ENCODE data around the gene RRP12.
"Not testable (repeated sequence)": the region's sequence is repeated elsewhere in the genome, so short reads cannot be mapped to it uniquely, and the experiment has no call there.

The RRP12 gene

DNA sequence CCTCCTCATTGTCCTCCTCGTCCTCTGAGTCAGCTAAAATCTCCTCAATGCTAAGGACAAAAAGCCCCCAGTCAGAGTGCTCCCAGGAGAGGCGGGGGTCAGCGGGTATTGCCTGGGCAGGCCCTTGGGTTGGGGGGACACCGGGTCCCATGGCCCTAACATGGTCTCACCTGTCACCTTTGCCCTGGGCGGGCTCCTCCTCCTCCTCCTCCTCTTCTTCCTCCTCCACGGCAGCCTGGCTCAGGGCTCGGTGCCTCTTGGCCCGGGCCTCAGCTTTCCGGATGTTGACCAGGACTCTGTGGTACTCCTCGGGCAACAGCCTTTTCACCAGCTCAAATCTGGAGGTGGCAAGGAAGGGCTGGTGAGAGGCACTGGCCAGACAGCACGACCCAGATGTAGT, 34.6 kb downstream of the RRP12 start:
- no peak for DNase-seq

DNA sequence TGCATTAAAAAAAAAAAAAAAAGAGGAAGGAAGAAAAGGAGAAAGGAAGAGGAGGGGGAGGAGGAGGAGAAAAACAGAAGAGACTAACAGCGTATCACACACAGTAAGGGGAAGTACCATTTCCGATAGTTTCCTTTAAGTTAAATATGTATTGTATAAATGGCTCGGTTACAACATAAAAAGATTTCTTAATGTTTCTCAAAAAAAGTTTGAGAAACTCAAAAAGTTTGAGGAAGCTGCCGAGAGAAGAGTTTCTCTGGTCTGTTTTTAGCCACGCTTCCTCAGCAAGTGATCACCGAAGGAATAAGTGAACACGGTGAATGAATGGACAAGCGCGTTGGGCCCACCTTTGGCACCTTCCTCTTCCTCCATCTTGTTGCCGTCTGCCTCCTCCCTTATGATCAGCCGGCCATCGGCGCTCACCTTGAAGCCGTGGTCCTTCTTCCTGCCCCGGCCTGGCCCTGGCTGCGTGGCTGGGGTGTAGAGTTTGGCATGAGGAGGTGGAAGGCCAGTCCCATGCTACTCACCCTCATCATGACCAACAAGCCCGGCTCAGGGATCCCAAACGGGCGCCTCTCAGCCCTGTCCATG, 35.3 kb downstream of the RRP12 start:
- no peak for DNase-seq

DNA sequence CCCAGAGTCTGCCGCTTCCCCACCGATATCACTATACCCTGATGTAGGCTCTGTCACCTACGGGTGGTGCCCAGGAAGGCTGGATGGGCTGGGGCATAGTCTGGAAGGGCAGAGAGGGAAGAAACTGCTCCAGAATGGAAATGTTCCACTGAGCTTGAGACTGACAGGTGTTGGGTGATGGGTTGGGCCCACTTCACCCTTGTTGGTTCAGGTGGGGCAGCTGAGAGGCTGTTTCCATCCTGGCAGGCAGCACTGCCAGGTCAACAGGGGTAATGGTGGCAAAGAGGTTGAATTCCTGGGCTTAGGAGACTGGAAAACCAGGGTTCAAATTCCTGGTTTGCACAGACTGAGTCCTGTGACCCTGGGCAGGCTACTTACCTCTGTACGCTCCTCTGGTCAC, 38.1 kb downstream of the RRP12 start:
- no peak for DNase-seq

DNA sequence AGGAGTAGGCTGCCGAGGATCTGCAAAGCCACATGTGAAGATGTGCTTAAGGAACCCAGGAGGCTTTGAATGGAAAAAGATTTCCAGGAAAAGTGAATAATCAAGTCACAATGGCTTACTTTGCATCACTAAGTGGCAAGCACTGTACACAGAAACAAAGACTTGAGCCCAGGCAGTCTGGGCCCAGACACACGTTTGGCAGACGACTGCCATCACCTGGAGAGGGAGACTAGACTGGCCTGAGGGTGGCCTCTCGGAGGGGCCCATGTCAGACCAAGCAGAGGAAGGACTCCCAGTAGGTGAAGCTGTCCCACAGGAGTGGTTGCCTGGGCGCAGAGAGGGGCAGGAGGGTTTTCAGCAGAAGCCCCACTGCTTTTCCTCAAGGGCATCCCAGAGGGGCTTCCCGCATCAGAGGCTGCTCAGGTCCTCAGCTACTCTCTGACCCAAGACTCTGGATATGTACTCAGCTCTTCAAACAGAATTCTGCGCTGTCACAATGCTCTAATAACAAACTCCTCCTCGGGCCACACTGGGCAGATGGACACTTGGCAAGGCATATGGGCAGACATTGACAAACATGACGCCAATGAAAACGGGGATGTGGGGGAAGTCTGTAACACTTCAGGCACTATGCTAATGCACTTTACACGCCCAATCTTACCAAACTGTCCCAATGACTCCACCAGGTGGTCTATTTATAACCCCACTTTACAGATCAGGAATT, 38.7 kb downstream of the RRP12 start:
- DNase-seq, result no peak

DNA sequence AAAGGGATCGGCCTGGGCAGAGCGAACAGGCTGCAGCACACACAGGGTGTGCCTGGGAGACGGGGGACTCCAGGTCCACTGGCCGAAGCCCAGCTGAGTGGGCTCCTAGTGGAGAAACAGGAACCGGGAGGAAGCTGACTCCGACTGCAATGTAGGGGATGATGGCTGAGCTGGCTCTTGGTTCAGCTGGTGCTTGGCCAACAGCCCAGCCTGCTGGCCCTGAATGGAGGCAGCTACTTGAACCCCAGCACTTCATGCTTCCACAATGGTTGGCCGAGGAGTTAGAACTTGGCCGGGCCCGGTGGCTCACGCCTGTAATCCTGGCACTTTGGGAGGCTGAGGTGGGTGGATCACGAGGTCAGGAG, 39.6 kb downstream of the RRP12 start:
- DNase-seq, result no peak

DNA sequence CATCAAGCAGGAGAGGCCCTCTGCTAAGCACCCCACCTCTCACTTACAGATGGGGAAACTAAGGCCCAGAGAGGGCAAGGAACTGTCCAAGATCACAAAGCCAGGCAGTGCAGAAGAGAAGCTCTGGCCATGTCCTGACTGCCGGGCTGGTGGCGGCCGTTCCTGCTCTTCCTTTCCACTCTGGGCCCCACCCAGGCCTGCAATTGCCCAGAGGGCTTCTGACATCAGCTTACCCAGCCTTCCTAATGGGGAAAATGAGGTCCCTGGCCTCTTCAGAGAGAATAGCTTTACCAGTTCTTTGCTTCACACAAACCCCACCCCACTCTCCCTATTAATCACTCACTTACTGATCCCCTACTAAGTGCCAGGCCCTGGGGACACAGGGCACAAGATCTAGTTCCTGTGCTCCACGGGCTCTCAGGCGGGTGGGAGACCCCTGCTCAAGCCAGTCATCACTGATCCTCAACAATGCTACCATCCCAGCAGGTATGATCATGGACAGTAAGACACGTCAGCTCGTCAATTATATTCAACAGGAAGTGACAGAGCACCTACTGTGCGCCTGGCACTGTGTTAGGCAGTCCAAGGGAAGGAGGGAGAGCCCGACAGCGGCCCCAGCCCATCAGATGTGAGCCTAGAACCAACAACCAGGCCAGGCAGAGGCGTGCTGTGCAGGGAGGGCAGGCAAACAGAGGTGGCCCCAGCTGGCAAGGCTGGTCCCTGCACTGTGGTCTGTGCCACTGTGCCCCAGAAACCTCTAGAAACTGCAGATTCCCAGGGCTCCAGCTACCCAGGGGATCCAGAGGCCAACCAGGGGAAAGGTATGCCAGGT, 40.2 kb downstream of the RRP12 start:
- no peak for DNase-seq

DNA sequence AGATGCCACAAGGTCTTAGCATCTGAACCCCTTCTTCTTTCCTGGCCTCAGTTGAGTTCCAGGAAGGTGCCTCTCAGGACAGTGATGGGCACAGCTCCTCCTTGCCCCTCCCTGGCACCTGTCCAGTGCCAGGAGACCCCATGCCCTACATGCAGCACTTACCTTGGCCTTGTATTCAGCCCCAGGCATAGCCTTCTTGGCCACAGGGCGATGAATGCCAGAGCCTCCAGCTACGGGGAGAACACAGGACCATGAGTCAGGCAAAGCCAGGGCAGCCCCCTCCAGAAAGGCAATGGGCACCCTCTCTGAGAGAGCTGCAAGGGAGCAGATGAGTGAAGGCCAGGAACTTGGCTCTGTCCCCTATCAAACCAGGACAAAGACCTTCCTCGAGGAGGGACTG, 42.4 kb downstream of the RRP12 start:
- no peak for DNase-seq

DNA sequence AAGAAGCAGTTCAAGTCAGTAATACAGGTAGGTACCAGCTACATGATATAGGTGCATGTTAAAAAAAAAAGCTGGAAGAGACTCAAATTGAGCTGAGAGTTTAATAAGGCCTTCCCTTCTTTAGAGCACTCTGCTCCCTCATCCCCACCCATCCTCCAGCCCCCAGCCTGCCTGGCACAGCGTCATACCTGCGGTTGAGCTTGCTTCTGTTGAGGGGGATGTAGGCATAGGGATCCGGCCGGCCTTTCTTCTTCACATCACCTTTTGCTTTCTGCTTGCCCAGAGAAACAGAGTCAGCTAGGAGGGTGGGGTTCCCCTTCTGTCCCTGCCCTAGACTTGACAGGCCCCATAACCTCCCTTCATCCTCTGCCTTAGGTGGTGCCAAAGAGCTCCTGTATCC, 42.8 kb downstream of the RRP12 start:
- no peak for DNase-seq

DNA sequence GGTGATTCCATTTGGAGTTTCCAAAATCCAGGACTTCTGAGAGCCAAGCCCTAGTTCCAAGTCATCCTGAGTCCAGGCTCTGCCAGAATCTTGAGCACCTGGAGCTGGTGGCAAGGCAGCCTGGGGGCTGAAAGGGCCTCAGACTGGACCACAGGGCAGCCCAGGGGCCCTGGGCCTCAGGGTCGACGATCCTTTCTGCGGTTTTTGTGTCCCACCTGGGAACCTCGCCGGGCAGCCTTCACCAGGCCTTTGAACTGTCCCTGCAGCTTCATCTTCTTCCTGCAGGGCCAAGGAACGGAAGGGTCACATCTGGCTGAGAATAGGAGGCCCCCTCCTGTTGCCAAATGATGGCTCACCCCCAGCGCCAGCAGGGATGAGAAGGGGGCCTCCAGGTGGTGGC, 44.2 kb downstream of the RRP12 start:
- DNase-seq, result no peak

DNA sequence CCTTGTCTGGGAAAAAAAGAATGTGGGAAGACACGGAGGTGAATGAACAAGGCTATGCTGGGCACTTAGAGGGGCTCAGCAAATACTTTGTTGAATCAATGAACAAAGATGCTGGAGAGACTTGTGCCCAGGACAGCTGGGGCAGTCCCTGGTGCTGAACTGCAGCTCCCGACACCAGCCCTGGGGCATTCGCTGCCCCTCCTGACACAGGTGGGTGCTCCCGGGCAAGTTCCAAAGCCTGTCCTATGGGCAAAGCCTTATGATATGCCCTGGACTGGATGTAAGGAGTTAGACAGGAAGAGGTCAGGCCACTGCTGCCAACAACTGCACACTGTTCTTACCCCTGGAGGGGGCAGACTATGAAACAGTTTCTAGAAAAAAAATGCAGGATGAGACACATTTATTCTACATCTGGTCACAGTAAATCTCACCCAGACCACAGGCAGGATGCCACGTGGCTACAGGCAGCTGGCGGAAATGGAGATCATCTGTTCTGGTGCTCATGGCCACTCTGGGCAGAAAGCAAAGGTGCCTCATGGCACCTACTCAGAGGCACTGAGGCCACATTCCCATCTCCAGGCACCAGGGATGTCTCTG, 44.7 kb downstream of the RRP12 start:
- no peak for DNase-seq

DNA sequence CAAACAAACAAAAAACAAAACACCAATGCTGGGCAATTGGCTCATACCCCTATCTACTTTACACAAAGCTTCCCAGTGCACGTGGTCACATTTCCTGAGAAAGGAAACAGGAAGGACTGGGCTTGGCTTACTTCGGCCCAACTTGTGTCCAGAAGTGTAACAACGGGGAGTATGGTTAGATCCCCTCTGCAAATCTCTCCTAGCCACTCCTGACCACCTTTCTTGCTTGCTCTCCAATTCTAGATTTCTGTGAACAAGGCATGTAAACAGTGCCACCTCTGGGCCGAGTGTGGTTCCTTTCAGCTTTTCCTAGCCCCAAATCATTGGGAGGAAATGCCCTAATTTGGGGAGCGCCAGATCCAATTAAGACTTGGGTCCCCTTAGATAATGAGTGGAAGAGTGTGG, 45.6 kb downstream of the RRP12 start:
- DNase-seq, result no peak

DNA sequence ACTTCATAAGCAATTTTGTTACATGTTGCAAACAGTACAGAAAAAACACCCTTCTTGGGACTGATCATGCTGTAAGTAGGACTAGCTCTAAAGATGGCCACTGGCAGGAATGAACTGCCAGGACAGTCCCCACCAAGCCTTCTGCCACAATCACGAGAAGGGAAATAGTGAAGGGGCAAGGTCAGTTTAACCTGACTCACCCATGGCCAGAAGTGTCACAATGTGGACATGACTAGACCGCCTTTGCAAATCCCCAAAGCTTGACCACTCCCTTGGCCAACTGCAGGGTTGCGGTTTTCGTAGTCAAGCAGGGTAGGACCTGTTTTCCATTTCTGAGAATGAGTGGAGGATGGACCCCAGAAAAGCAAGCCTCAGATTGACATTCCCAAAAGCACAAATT, 47.2 kb downstream of the RRP12 start:
- no peak for DNase-seq

DNA sequence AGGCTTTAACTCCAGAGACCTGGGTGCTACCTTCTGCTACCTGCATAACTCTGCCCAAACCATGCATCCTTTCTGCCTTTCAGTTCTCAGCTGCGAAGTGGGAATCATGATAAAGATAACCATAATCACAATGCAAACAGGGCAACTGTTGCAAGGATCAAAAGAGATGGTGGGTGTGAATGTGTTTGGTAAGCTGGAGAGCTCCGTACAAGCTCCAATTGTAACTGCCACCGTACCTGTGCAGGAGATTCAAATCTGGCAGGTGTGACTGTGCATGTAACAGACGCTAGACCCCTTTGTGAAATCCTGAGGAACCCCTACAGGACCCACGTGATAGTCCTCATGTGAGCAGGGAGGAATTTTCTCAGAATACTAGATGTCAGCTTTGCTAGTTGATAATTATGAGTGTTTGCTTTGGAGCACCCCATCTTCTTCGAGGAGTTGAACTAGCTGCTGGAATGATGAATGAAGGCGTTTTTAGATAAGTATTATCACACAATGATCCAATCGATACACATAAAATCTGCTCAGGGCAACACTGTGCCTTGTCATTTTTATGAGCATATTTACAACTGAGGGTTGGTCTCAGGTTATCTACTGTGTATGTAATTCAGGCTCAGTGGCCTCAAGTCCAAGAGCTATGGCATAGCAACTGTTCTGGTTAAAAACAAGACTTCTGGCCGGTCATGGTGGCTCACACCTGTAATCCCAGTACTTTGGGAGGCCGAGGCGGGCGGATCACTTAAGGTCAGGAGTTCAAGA, 51.2 kb downstream of the RRP12 start:
- DNase-seq, result no peak

DNA sequence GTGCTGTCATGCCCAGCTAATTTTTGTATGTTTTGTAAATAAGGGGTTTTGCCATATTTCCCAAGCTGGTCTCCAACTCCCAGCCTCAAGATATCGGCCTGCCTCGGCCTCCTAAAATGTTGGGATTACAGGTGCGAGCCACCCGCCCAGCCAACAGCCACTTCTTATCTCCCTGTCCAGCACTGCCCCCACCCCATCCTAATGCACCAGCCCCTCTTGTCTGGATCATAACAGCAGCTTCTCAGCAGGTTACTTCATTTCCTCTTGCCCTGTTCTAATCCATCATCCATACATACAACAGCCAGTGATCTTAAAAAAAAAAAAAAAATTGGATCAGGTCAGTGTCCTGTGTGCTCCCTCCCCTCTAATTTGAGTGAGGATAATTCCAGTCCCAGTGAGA, 53.8 kb downstream of the RRP12 start:
- no peak for DNase-seq

DNA sequence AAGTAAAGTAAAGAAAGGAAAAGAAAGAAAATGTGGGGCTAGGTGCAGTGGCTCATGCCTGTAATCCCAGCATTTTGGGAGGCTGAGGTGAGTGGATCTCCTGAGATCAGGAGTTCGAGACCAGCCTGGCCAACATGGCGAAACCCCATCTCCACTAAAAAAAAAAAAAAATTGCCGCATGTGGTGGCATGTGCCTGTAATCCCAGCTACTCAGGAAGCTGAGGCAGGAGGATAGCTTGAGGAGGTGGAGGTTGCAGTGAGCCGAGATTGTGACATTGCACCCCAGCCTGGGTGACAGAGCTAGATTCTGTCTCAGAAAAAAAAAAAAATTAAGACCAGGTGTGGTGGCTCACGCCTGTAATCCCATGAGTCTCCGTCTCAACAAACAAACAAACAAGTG, 57.5 kb downstream of the RRP12 start:
- DNase-seq, result not testable (repeated sequence)

DNA sequence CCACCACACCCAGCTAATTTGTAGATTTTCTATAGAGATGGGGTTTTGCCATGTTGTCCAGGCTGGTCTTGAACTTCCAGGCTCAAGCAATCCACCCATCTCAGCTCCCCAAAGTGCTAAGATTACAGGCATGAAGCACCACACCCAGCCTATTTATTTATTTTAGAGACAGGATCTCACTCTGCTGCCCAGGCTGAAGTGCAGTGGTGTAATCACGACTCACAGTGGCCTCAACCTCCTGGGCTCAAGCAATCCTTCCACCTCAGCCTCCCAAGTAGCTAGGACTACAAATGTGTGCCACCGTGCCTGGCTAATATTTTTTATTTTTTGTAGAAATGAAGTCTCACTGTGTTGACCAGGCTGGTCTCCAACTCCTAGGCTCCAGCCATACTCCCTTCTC, 59.7 kb downstream of the RRP12 start:
- no peak for DNase-seq

DNA sequence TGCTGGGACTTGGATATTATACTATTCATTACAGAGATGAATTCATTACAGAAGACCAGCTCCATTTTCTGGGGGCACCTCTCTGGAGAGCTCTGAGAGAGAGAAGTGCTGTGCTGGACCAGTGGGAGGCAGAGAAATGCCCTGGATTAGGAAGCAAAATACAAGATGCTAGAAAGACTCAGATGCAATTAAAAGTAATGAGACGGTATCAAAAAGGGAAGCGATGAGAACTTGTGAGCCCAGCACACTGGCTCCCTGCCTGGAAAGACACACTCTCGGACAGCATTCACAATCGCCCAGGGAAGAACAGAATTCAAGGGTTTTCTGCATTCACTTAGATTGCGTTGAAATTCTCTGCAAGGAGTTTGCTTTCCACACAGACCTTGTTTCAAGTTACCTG, 63.1 kb downstream of the RRP12 start:
- DNase-seq, result no peak

DNA sequence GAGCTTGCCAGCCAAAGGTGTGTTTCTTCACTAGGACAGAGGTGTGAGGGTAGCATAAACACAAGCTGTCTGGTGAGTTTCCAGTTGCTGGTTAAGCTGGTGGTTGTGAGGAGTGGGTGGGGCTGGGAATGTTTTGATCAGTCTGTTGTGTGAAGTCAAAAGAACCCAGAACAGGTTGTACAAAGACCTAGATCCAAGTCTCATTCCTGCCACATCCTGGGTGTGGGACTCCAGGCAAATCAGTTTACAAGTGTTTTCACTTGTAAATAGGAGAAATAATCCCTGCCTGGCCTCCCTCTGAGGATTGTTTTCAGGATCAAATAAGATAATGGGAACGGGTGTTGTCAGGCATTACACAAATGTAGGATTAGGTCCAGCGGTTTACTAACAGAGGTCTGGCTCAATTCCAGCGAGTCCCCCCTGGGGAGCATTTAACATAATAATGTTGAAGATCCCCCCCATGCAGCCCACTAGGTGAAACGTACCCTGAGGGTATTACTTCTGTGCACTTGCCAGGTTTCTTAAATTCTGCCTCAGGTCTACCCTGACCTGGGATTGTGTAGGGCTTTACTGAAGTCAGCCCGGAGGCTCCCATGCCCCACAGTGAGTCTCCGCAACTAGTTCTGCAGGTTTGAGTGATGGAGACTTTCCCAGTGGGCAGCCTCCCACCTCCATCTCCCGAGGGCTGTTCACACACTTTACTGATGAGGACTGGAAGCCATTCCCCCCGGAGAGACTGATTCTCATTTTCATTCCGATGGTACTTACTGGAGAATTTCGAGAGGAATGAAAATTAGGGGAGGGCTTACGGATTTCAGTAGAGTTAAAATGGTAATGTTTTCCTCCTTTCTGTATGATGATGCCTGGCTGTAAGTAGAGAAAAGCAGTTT, 64.0 kb downstream of the RRP12 start:
- peak; percentile 47 for DNase-seq

DNA sequence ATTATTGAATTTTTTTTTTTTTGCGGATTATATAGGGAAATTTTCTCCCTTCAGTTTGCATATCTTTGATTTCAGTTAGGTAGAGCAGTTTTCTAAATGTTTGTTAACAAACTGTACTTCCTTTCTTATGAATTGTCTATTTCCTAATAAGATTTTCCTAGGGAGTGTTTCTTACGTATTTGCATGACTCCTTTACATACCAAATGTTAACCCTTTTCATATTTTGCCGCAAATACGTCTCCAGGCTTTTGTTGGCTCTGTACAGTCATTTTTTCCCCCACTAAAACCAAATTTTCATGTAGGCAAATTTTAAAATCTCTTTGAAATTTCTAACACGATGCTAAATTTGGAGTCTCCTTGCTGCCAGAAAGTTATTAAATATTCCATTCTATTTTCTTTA, 64.7 kb downstream of the RRP12 start:
- no peak for DNase-seq

DNA sequence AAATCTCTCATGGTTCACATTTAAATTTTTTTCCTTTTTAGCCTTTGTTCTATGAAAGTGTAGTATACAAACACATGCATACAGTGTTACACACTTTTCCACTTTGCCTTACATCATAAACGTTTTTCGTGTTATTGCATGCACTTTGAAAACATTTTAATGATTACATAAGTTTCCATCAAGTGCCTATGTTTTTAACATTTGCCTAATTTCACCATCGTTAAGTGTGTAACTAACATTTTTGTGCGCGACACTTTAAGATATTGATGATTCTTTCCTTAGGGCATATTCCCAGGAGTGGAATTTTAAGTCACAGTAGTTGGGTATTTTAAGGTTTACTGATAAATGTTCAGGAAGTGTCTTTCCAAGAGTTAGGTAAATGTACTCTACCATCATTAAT, 65.1 kb downstream of the RRP12 start:
- no peak for DNase-seq

DNA sequence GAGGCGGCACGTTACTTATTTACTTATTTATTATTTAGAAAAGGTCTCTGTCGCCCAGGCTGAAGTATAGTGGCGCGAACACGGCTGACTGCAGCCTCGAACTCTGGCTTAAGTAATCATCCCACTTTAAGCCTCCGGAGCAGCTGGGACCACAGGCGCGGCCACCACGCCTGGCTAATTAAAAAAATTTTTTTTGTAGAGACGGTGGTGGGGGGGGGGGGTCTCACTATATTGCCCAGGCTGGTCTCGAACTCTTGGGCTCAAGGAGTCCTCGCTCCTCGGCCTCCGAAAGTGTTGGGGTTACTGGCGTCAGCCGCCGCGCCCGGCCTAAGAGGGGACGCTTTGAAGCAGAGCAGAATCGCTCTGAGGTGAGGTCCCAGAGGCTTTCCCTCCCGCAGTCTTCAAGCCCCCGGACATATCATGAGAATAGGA, 65.9 kb downstream of the RRP12 start:
- DNase-seq, result peak; percentile 57
